Glomerular endothelial cell (primary cell): ENCODE results near the gene COPRS. TPM values are rescaled to one million over a fixed set of nuclear protein-coding genes. Genes with fewer than 3 reads are reported as not detected.
"Not testable (repeated sequence)": the region's sequence is repeated elsewhere in the genome, so short reads cannot be mapped to it uniquely, and the experiment has no call there.

ENCODE experiments used
- DNase-seq: peaks from one replicate; pipeline ENCODE4 v3.0.0-alpha.2; 2011; ENCODE audit warnings: low read depth, low spot score; ENCODE audit errors: extremely low read depth
- total RNA-seq: library from RNA; depleted of rRNA; stranded (reverse); fragments of >200 nt; gene quantifications from 2 replicates; pipeline ENCODE4 v1.2.3, GENCODE V29; 2015

Gene COPRS
- total RNA-seq, 1 donor from 2014 or later: 62.2 TPM

- DNase-seq: no peak
Measured at GRCh38 chr17:31853911-31854470, 5.1 kb downstream of the COPRS start.

GRCh38 chr17:31845291-31845690, 13.8 kb downstream of the COPRS start:
- DNase-seq: no peak

GRCh38 chr17:31843070-31843745, 15.8 kb downstream of the COPRS start:
- DNase-seq: peak; percentile 60

- no peak for DNase-seq
Measured at GRCh38 chr17:31842195-31843069, 16.6 kb downstream of the COPRS start.

- no peak for DNase-seq
Measured at GRCh38 chr17:31841850-31842194, 17.2 kb downstream of the COPRS start.

- no peak for DNase-seq
Measured at GRCh38 chr17:31838636-31839225, 20.3 kb downstream of the COPRS start.

- DNase-seq: no peak
Measured at GRCh38 chr17:31835984-31836383, 23.1 kb downstream of the COPRS start.

GRCh38 chr17:31834448-31834847, 24.6 kb downstream of the COPRS start:
- no peak for DNase-seq

- no peak for DNase-seq
Measured at GRCh38 chr17:31832746-31833145, 26.3 kb downstream of the COPRS start.

- DNase-seq: no peak
Measured at GRCh38 chr17:31830971-31831858, 27.8 kb downstream of the COPRS start.

- no peak for DNase-seq
Measured at GRCh38 chr17:31829649-31830048, 29.4 kb downstream of the COPRS start.

GRCh38 chr17:31828955-31829354, 30.1 kb downstream of the COPRS start:
- not testable (repeated sequence) for DNase-seq

GRCh38 chr17:31825961-31826691, 32.9 kb downstream of the COPRS start:
- DNase-seq: no peak

GRCh38 chr17:31824766-31825360, 34.2 kb downstream of the COPRS start:
- no peak for DNase-seq

- no peak for DNase-seq
Measured at GRCh38 chr17:31823014-31823413, 36.0 kb downstream of the COPRS start.

- no peak for DNase-seq
Measured at GRCh38 chr17:31820691-31821435, 38.2 kb downstream of the COPRS start.

GRCh38 chr17:31819578-31819977, 39.5 kb downstream of the COPRS start:
- no peak for DNase-seq

- not testable (repeated sequence) for DNase-seq
Measured at GRCh38 chr17:31818863-31819262, 40.2 kb downstream of the COPRS start.
